GM18519 (cell line): Measurements from ENCODE around the gene FBXO2.

Experiments used
- ATAC-seq: cut with Tn5 transposase; IDR thresholded peaks from one replicate; pipeline ENCODE4 v1.9.1; 2021; ENCODE audit warnings: mild to moderate bottlenecking, moderate library complexity; ENCODE audit not compliant: unreplicated experiment, low FRiP score

Gene FBXO2, protein sequence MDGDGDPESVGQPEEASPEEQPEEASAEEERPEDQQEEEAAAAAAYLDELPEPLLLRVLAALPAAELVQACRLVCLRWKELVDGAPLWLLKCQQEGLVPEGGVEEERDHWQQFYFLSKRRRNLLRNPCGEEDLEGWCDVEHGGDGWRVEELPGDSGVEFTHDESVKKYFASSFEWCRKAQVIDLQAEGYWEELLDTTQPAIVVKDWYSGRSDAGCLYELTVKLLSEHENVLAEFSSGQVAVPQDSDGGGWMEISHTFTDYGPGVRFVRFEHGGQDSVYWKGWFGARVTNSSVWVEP

DNA sequence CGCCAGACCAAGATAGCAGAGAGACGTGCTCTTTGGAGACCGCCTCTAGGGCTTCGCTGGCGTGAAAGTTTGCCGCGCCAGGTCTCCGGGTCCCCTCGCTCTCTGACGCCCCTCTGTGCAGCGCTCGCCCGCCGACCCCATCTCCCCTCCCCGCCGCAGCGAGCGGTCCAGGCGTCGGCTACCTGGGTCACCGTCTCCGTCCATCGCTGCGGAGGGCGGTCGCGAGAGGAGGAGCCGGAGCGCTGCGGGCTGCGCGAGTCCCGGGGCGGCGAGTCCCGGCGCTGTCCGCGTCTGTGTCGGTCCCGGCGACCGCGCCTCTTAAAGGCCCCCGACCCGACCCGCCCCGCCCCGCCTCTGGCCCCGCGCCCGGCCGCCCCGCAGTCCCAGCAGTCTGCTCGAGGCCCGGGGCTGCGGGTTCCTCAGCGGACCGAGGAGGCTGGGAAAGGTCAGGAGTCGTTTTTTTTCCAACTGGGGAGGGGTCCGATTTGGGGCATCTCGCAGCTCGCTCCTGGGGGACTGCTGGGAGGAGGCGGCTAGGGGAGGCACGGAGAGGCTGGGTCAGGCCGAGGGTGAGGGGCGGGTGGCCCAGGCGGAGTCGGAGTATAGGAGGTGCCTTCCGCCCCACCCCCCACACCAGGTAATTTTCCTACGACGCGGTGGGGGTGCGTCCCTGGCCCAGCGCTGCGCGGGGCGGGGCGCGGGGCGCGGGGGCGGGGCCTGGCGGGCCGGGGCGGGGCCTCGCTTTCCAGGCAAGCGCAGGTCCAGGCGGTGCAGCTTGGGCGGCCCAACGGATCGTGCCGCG lies at the start of gene FBXO2, which contains the start of gene FBXO44:
TSS of gene FBXO2 (minus strand) at position 293 of the 802 bp plus-strand sequence. CDS start at position 204, 89 bp downstream.
TSS of gene FBXO44 (plus strand) at position 741 of the 802 bp plus-strand sequence. CDS start 959 bp downstream, outside the sequence.
- no peak for ATAC-seq

DNA sequence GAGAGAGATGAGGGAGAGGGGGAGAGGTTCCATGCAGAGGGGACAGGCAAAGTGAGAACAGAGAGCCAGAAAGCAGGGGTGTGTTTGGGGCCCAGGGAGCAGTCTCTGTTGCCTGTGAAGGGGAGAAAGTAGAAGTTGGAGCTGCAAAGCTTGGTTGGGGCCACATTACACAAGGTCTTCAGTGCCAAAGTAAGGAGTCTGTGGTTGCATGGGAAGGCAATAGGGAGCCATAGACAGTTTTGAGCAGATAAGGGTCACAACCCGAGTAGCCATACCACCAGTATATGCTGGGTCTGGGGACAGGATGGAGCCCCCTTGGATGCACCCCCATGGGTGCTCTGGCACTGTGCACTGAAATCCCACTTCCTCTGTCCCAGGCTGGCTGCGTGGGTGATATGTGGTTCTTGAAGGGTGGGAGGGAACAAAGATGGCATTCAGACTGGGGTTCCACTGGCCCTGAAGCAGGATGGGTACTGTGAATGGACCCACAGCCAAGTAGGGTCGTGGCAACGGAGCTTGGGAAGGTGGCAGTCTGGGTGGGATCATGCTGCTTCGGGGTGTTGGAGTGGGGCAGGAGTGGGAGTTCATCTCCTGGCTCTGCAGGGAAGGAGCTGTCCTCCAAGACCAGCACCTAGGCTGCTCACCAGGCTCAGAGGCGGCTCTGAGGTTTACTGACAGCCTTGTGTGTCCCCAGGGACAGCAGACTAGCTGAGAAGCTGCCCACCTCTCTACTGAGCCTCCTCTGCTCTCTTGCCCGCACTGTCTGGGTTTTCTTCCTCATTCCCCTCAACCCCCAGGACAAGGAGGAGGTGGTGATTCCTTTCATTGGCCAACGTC lies 49.3 kb upstream of the FBXO2 start:
- ATAC-seq: no peak

DNA sequence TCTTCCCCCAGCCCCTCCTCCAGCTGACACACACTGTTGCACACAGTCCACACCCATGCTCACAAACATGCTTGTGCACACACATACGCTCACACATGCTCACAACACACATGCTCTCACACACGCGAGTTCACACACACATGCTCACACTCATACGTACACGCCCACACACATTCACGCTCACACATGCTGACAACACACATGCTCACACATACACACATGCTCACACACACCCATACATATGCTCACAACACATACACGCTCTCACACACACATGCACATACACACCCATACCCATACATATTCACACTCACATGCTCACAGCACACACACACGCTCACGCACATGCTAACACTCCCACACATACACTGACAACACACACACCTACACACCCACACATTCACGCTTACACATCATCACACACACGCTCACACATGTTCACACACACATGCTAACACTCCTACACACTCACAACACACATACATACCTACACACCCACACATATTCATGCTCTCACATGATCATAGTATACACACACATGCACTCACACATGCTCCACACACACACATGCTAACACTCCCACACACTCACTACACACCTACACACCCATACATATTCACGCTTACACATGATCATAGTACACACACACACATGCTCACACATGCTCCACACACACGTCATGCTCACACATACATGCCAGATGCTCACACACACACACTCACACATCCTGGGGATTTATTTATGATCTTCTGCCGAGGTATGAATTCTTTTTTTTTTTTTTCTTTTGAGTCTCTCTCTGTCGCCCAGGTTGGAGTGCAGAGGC lies 48.0 kb upstream of the FBXO2 start:
- no peak for ATAC-seq

DNA sequence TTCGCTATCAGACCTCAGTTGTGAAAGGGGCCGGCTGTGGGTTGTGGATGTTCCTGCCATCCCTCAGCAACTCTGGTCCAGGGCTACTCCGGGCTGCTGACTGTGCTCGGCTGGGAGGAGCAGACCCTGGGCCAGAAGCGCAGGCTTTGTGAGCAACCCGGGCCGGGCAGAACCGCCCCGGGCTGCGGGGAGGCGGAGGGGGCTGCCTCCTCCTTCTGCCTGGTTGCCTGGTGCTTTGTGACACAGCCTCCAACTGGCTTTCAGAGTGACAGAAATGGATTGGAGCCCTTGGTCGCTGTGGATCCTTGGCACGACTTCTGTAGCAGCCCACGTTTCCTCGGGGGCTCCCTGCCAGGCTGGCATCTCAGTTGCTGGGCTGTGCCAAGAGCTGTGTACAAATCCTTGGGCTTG lies 47.3 kb upstream of the FBXO2 start:
- ATAC-seq: no peak

DNA sequence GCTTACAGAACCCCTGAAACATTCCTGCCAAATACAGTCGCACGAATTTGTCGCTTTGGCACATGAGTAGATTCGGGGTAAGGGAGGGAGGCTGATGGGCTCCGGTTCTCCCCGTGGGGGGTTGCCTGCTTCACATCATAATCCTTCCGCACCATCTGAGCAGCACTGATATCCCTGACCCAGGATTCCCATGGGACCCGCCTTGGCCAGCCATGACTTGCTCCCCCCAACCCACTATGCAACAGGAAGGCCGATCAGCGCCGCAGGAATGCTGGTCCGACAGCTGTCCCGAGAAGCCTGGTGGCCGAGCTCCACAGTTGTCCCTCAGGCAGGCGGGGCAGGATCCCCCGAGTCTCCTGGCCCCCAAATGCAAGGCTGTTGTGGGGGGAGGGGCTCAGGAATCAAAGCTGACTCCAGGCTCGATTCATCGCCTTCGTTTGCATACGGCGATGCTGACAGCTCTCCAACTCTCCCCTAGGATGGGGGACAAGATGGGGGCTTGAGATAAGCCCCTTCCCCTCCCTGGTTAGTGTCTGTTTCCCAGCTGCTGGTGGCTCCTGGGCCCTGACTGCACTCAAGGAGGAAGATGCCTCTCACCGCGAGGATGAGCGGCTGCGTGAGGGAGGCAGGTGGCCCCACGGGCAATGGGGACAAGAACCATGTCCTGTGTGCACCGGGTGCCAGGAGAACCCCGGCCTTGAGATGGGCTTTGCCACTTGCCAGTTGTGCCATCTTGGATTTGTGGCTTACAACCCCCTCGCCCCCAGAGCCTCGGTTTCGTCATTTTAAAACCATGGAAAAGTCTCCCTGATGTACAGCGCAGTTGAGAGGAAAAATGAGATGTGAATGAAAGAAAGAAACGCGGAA lies 46.6 kb upstream of the FBXO2 start:
- ATAC-seq: no peak

DNA sequence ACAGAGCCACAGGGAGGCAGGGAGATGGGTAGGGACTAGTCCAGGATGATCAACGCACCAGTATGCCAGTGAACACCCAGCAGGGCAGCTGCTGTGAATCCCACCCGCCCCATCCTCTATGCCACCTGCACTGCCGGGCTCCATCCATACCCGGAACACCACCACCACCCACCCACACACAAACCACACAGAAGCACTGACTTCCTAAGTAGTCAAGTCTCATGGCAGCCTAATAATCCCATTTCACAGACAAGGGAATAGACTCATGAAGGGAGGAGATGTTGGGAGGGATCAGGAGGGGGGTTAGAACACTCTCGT lies 43.6 kb upstream of the FBXO2 start:
- no peak for ATAC-seq

DNA sequence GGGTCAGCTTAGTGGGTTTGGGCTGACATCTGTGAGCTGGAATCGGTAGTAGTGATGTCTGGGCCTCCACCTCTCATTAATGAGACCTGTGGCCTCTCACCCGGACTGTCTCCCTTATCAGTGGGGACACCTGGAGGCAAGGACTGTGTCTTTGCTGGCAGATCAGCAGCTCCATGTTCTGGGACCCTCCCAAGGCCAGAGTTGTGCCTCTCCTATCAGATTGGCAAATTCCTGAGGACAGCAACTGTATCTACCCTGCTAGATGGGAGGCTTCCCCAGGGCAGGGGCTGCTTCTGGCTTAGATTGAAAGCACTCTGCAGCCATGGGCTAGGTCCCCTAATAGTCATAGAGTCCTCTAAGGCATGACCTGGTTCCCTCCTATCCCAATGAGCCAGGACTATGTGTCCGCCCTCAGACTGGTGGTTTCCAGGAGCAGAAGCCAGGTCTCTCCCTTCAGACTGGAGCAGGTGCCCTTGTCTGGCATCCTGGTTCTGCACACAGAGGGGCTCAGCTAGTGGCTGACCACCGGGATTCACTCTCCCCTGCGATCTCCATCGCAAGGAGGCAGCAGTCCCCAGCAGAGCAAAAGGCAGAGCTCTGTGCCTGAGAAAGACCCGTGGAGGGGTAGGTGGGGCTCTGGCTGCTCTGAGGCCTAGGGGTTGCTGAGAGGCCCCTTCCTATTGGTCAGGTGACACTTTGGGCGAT lies 43.1 kb upstream of the FBXO2 start:
- no peak for ATAC-seq

DNA sequence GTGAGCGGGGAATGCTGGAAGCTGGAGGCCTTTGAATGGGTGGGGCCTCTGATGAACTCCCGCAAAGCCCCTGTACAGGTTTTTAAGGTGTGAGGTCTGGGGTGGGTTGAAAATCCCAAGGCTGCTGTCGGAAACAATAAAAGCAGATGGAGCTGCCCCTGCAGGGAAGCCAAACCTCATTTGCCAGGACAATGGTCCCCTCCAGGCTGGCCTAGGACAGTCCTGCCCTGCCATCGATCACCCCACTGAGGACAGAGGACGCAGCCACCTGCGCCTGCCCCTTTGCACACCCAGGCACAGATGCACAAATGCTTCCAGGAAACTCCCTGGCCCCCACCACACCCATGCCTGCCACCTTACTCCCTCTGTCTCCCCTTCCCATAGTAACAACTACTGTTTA lies 41.6 kb upstream of the FBXO2 start:
- no peak for ATAC-seq

DNA sequence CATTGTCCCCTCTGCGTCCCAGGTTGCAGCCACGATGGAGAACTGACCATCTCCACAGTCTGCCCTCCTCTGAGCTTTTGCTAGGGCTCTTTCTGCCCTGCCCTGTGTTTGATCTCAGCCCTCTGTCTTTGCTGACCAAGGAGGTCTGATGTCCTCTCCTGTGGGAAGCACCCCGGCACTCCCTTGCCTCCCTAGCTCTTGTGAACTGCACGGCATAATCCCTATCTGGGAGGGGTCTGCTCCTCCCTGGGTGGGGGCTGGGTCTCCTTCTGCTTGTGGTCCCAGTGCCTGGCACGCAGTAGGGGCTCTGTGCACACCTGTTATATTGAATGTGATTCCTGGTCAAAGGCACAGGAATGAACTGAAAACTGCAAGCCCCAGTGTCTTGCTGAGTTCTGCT lies 39.7 kb upstream of the FBXO2 start:
- ATAC-seq: no peak

DNA sequence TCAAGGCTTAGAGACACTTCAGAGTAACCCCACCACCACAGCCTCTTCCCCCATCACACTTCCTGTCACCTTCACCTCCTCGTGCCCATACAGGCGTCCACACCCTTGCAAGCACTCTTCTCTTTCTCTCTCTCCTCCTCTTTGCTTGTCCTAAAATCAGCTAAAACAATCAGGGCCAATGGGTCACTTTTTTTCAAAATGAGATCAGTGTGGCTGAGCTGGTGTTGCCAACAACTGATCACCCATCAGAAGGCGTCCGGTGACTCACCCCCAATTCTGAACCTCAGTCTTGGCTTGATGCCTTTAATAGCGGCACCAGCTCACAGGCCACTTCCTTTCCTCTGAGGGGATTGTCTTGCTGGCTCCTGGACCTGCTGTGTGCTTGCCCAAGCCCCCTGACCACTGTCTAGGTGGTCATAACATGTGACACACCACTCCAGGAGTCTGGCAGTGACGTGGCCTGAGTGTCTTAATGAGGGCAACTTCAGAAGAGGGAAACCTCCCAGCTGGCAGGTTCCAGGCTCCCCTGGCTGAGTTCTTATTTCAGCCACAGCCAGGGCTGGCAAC lies 38.9 kb upstream of the FBXO2 start:
- ATAC-seq: no peak

DNA sequence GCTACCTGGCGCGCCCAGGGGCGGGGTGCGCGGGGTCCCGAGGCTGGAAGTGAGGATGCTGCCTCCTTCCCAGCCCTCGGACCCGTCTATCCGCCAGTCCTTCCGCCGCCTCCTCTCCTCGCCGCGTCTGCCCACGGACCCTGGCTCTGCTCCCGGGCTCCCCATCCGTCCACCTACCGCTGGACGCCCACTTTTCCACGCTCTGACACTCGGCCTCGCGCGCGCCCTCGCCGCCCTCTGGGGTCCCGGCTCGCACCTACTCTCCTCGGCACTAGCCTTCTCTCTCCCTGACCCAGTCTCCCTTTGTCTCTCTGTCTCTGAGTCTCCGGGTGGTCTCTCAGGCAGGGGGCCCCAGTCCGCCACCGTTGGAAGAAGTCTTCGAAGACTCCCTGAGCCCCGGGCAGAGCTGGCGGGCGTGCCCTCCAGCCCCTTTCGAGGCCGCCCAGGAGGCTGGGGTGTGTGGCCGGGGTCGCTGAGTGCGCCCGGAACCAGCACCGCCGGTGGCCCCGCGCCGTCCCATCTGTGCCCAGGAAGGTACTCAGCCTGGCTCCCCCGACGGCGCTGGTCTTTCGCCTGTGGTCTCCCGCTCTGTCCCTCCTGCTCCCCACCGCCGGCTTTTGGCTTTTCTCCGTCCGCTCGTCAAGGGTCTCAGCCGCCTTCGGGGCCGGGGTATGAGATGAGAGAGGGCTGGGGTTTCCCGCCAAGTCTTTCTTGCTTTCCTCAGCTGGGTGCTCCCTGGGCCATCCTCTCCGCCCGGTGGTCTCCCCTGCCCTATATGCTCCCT lies 37.9 kb upstream of the FBXO2 start:
- no peak for ATAC-seq

DNA sequence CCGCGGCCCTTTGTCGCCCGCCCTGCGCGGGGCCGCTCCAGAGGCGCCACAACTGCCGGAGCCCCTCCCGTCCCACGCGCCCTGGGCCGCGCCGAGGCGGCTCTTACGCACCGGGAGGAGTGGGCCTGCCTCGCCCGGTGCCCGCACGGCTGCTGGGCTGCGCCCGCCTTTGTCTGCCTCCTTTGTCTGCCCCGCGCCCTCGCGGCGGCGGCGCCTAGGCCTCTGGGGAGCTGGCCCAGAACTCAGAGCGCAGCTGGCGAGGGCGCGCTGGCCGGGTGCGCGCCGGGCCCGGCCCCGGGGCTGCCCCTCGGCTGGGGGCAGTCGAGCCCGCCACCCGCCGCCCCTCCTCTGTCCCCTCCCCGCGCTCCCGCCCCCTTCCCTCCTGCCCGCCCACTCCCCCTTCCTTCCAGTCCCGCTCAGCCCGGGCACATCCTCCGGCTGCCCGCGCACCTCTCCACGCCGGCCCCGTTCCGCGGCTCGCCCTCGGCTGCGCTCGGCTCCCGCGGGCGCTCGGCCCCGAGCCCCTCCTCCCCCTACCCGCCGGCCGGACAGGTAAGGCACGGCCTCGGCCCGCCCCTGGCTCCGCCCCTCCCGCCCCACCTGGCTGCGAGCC lies 37.2 kb upstream of the FBXO2 start, which contains the start of gene DRAXIN:
TSS of gene DRAXIN (plus strand) at position 409 of the 613 bp plus-strand sequence. CDS start 14,549 bp downstream, outside the sequence.
- ATAC-seq: no peak

DNA sequence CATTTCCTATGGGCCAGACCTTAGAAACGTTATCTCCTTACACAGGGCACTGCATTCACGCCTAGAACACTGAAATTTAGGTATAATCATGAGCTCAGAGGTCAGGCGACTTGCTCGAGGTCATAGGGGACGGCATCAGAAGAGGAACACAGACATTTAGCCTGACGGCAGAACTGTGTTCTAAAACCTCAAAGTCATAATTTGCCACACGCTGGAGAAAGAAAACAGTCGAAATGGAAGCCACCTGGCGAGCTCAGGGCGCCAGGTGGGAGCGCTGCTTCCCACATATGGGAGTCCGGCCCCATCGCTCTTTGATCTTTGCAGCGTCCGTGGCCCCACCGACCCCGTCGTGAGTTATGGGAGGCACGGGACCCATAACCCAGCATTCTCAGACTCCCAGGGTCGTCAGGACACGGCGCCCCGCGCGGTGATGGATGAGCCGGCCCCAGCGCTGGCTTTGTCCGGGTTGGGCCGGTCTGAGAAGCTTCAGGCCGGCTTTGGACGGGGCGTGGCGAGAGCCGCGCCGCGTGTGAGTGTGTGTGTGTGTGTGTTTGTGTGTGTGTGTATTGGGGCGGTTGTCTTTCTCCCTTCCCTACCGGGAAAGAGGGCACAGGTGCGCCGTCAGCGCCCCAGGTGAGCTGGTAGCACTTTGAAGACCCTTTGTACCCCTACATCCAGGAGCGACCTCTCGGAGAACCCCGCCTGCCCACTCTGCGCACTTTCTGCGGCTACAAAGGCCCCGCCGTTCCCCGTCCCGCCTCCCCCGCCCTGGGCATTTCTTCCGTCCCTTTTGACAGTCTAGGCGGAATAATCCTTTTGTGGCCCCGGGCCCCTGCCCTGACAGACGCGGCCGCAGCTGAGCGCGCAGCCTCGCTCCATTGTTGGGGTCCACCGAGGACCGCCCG lies 36.4 kb upstream of the FBXO2 start:
- no peak for ATAC-seq

DNA sequence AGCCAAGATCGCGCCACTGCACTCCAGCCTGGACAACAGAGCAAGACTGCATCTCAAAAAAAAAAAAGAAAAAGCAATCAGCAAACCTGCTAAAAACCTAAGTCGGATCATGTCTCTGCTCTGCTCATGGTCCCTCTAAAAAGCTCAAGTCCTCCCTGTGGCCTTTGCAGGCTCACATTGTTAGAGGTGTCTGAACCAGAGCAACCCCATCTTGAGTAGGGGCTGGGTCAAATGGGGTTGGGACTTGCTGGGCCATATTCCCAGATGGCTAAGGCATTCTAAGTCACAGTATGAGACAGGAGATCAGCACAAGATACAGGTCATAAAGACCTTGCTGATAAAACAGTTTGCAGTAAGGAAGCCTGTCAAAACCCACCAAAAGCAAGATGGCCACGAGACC lies 34.3 kb upstream of the FBXO2 start:
- ATAC-seq: no peak

DNA sequence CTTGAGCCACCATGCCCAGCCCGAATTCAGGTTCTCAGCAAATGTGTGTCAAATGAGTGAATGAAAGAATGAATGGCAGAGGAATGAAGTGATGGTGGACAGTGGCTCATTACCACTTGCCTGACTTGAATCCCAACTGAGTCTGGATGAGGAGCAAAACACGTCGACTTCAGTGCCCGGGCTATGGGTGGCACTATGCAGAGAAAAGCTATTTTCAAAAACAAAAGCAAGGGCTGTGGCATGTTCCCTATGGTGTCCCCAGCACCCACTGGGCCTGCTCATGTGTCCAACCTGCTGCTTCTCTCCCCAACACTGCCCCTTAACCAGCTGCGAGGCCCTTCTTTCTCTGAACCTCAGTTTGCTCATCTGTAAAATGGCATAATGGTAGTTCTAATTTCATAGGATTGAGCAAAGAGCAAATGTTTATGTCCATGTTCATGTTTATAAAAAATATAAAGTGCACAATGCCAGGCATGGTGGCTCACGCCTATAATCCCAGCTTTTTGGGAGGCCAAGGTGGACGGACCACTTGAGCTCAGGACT lies 31.1 kb upstream of the FBXO2 start:
- ATAC-seq: no peak

DNA sequence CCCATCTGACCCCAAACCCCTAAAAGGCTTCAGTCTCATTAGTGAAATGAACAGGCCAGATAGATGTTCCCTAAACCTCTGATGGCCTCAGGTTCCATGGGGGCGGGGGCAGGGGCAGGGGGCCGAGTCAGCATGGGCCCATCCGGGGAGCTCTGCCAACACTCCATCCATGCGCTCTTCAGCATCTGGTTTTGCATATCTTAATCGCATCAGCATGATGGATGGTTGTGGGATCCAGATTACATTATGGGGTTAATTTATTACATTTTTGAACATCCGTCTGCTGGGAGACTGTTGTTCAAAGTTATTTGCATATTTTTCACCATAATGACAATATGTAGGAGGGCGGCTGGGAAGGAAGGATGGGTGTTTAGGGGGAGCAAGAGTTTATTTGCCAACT lies 29.8 kb upstream of the FBXO2 start:
- ATAC-seq: no peak
